ENCODE data around the gene LIN7B.
"Not testable (repeated sequence)": the region's sequence is repeated elsewhere in the genome, so short reads cannot be mapped to it uniquely, and the experiment has no call there.

LIN7B gene

DNA sequence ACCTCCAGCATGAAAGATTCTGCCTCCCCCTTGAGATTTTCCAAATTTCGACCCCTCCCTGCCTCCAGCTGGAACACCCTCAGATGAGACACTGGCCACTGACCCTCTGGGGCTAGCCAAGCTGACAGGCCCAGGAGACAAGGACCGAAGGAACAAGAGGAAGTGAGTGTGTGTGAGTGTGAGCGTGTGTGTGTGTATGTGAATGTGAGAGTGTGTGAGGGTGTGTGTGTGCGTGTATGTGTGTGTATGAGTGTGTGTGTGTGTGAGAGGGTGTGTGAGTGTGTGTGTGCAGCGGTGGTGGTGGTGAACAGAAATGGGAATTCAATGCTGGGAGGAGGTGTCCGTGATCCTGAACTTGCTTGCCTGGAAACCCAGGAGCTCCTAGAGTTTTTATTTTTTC lies 27.2 kb downstream of the LIN7B start:
- Histone ChIP-seq H3K4me3 (ENCODE audit: low read depth in 1 of 2, low read length in 2 of 2) (no peak overlapping the region), H3K27me3 (ENCODE audit: control insufficient read depth in 1 of 2, insufficient read depth in 2 of 2, low read length in 2 of 2) (no peaks in the 10 kb centered on the region), H3K9ac (ENCODE audit: low read length) (no peak overlapping the region), H3K27ac (ENCODE audit: low read depth, low read length) (no peak overlapping the region), H3K4me1 (ENCODE audit: insufficient read depth, low read length) (peaks cover 10% of the 10 kb centered on the region), H3K9me3 (ENCODE audit: low read length) (no peaks in the 10 kb centered on the region), H3K36me3 (ENCODE audit: insufficient read depth, low read length) (no peaks in the 10 kb centered on the region)

DNA sequence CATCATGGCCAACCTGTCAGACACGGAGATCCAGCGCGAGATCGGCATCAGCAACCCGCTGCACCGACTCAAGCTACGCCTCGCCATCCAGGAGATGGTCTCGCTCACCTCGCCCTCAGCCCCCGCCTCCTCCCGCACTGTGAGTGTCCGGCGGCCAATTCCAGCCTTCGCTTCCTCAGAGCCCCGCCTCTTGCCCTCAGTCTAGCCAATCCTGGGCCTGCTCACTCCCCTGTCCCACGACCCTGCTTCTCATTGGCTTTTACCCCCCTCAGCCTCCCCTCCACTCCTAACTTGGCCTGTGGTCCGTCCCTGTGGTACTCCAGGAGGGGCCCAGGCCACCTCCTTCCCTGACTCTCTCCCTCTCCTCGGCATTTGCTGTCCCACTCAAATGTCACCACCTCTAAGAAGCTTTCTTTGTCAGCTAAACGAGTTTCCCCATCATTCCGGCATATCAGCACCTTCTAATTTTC lies 28.7 kb downstream of the LIN7B start:
- H3K4me3 ChIP-seq (ENCODE audit: low read depth in 1 of 2, low read length in 2 of 2) = peak overlapping the region; percentile 52 to 66
- no peaks in the 10 kb centered on the region for H3K36me3 ChIP-seq (ENCODE audit: insufficient read depth, low read length)
- no peak overlapping the region for H3K27ac ChIP-seq (ENCODE audit: low read depth, low read length)
- peaks cover 10% of the 10 kb centered on the region for H3K4me1 ChIP-seq (ENCODE audit: insufficient read depth, low read length)
- no peaks in the 10 kb centered on the region for H3K9me3 ChIP-seq (ENCODE audit: low read length)
- H3K27me3 ChIP-seq (ENCODE audit: control insufficient read depth in 1 of 2, insufficient read depth in 2 of 2, low read length in 2 of 2) = no peaks in the 10 kb centered on the region
- no peak overlapping the region for H3K9ac ChIP-seq (ENCODE audit: low read length)

DNA sequence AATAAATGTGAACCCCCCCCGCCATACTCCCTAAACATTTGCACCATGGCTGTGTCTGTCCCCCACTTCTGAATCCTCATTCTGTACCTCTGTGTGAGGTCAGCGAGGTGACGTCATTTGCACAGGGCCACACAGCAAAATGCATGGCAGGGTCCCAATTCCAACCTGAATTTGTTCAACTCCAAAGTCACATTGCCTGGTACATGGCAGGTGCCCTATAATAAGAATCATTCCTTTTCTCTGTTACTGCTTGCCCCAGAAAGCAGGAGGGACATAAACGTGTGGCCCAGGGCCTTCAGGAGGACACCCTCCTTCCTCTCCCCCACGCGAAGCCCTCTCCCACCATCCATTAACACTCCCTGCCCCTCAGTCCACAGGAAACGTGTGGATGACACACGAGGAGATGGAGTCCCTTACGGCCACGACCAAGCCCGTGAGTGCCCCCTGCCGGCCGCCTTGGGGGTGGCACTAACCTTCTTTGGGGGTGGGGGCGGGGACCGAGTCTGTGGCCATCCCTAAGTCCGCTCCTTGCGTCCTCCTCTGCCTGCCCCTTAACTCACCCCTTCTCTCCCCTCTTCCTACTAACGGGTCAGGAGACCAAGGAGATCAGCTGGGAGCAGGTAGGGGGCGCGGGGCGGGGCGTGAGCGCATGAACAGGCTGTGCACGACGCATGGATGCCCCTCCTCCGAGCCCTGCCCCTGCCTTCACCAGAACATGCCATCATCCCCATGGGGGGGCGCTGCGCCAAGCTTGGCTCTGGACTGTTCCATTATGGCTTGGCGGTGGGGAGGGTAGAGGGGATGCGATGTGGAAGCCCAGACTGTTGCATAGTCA lies 31.6 kb downstream of the LIN7B start:
- Histone ChIP-seq H3K9me3 (ENCODE audit: low read length) (no peaks in the 10 kb centered on the region), H3K4me1 (ENCODE audit: insufficient read depth, low read length) (peaks cover 18% of the 10 kb centered on the region), H3K27ac (ENCODE audit: low read depth, low read length) (no peak overlapping the region), H3K4me3 (ENCODE audit: low read depth in 1 of 2, low read length in 2 of 2) (peak overlapping the region; percentile 3 to 15), H3K9ac (ENCODE audit: low read length) (no peak overlapping the region), H3K27me3 (ENCODE audit: control insufficient read depth in 1 of 2, insufficient read depth in 2 of 2, low read length in 2 of 2) (peaks cover 3 to 5% of the 10 kb centered on the region in 2 donors), H3K36me3 (ENCODE audit: insufficient read depth, low read length) (no peaks in the 10 kb centered on the region)

DNA sequence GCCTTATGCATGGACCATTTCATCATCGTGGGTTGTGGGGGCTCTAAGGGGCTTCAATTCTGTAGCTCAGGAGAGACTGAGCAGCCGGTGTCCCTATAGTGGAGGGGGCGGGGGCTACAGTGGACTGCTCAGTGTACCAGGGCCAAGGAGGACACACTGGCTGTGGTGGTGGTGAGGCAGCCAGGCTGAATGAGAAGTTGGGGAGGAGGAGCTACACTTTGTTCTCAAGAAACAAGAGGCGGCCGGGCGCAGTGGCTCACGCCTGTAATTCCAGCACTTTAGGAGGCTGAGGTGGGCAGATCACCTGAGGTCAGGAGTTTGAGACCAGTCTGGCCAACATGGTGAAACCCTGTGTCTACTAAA lies 32.2 kb downstream of the LIN7B start:
- H3K4me1 ChIP-seq (ENCODE audit: insufficient read depth, low read length) = peaks cover 22% of the 10 kb centered on the region
- H3K9me3 ChIP-seq (ENCODE audit: low read length); H3K27ac ChIP-seq (ENCODE audit: low read depth, low read length); H3K36me3 ChIP-seq (ENCODE audit: insufficient read depth, low read length); H3K9ac ChIP-seq (ENCODE audit: low read length); H3K4me3 ChIP-seq (ENCODE audit: low read depth in 1 of 2, low read length in 2 of 2); H3K27me3 ChIP-seq (ENCODE audit: control insufficient read depth in 1 of 2, insufficient read depth in 2 of 2, low read length in 2 of 2): not testable (repeated sequence)

DNA sequence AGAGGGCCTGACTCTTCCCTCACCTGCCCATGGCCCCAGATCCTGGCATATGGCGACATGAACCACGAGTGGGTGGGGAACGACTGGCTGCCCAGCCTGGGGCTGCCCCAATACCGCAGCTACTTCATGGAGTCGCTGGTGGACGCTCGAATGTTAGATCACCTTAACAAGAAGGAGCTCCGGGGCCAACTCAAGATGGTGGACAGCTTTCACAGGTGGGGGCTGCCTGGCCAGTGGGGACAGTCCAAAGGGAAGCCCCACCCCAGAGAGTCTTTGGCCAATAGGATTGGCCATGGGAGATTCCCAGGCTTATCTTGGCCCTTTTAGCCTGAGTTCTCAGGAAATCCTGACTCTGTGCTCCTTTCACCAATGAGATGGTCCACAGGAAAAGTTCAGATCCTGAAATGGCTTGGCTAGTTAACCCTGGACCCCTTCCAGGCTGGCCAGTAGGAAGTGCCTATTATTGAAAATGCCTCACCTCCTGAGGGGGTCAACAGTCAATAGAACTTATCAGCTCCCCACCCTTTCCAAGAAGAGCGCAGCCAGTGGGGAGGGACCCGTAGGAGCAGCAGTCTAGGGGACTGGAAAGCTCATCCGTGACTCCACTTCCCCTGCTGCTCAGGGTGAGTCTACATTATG lies 34.0 kb downstream of the LIN7B start:
- Histone ChIP-seq H3K4me1 (ENCODE audit: insufficient read depth, low read length) (peaks cover 25% of the 10 kb centered on the region), H3K9me3 (ENCODE audit: low read length) (no peaks in the 10 kb centered on the region), H3K4me3 (ENCODE audit: low read depth in 1 of 2, low read length in 2 of 2) (peak overlapping the region in 1 of 2 donors; percentile 72), H3K27me3 (ENCODE audit: control insufficient read depth in 1 of 2, insufficient read depth in 2 of 2, low read length in 2 of 2) (peaks cover 3 to 5% of the 10 kb centered on the region in 2 donors), H3K36me3 (ENCODE audit: insufficient read depth, low read length) (no peaks in the 10 kb centered on the region), H3K27ac (ENCODE audit: low read depth, low read length) (no peak overlapping the region), H3K9ac (ENCODE audit: low read length) (no peak overlapping the region)

DNA sequence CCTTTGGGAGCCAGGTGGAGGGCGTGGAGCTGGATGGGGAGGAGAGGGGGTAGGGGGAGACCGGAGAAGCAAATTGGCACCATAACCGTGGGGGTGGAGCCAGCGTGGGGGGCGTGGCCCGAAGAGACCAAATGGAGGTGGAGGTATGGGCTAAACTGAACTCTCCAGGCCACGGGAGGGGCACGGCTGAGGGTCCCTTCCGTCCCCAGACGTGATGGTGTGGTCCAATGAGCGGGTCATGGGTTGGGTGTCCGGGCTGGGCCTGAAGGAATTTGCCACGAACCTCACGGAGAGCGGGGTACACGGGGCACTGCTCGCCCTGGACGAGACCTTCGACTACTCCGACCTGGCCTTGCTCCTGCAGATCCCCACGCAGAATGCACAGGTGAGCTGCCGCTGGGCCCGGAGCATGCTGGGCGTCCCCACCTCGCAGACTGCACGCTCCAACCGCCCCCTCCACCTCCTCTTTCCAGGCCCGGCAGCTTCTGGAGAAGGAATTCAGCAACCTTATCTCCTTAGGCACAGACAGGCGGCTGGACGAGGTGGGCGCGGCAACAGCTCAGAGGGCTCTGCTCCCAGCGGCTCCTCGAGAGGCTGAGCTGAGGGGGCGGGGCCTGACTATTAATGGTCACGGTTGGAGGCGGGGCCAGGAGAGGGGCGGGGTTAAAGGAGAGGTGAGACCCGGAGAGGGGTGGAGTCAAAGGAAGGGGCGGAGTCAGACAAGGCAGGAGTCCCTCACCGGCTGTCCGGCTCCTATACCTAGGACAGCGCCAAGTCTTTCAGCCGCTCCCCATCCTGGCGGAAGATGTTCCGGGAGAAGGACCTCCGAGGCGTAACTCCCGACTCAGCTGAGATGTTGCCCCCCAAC lies 34.8 kb downstream of the LIN7B start:
- Histone ChIP-seq H3K27ac (ENCODE audit: low read depth, low read length) (peak overlapping the region; percentile 75), H3K4me3 (ENCODE audit: low read depth in 1 of 2, low read length in 2 of 2) (peak overlapping the region; percentile 72 to 80), H3K4me1 (ENCODE audit: insufficient read depth, low read length) (peaks cover 25% of the 10 kb centered on the region), H3K36me3 (ENCODE audit: insufficient read depth, low read length) (no peaks in the 10 kb centered on the region), H3K9me3 (ENCODE audit: low read length) (no peaks in the 10 kb centered on the region), H3K9ac (ENCODE audit: low read length) (no peak overlapping the region), H3K27me3 (ENCODE audit: control insufficient read depth in 1 of 2, insufficient read depth in 2 of 2, low read length in 2 of 2) (peaks cover 3 to 5% of the 10 kb centered on the region in 2 donors)

DNA sequence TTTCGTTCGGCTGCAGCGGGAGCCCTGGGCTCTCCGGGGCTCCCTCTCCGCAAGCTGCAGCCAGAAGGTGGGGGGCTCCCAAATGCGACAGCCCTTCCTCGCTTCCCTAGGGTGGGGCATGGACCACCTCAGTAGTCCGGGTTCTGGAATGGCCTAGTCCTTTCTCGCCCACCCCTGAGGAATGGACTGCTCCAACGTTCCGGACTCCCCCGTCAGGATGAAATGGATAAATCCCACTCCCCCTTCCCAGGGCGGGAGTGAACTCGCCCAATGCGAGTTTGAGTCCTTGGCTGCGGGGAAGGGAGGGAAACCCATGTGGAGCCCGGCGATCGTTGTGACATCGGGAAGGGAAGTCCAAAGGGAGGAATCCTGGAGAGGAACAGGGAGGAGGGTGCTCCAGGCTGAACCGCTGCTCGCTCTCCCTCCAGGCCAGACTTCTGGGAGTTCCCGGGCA lies 35.5 kb downstream of the LIN7B start:
- no peaks in the 10 kb centered on the region for H3K9me3 ChIP-seq (ENCODE audit: low read length)
- peak overlapping the region; percentile 75 for H3K27ac ChIP-seq (ENCODE audit: low read depth, low read length)
- H3K4me1 ChIP-seq (ENCODE audit: insufficient read depth, low read length) = peaks cover 25% of the 10 kb centered on the region
- H3K36me3 ChIP-seq (ENCODE audit: insufficient read depth, low read length) = no peaks in the 10 kb centered on the region
- H3K4me3 ChIP-seq (ENCODE audit: low read depth in 1 of 2, low read length in 2 of 2) = peak overlapping the region; percentile 72 to 80
- H3K9ac ChIP-seq (ENCODE audit: low read length) = no peak overlapping the region
- peaks cover 3 to 5% of the 10 kb centered on the region in 2 donors for H3K27me3 ChIP-seq (ENCODE audit: control insufficient read depth in 1 of 2, insufficient read depth in 2 of 2, low read length in 2 of 2)

DNA sequence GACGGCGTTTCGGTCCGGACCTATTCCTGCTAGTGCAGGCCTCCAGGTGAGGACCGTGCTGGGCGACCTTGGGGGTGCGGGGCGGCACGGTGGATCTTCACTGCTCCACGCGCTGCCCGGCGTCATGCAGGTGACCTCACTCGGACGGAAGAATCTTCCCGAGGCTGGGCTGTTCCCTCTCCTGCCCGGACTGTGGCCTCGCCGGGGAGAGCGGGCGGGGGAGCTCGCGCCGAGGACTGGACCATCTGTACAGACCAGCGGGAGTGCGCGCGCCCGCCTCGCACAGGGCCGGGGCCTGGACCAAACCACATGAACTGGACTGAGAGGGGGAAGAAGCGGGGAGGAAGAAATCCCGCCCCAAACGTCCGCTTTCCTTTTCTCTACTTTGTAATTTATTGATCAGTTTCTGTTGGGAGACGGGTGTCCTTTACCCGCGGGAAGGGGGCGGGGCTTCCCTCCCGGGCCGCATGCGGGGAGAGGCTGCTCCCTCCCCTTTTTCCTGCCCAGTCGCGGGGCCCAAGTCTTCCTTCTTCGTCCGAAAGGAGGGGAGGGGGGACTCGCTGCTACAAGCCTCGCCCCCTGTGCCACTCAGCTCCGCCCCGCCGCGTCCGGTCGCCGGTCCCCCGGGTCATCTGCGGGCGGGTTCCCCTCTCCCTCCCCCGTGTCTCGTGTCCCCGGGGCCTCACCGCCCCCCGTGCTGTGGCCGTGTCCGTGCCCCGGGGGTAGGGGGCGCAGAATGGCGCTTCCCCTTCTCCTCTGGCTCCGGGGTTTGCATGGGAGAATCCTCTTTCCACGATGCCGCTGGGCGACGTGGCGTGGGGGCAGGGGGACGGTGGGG lies 36.2 kb downstream of the LIN7B start:
- Histone ChIP-seq H3K9ac (ENCODE audit: low read length) (peak overlapping the region; percentile 27), H3K4me1 (ENCODE audit: insufficient read depth, low read length) (peaks cover 25% of the 10 kb centered on the region), H3K27me3 (ENCODE audit: control insufficient read depth in 1 of 2, insufficient read depth in 2 of 2, low read length in 2 of 2) (peaks cover 3 to 5% of the 10 kb centered on the region in 2 donors), H3K27ac (ENCODE audit: low read depth, low read length) (peak overlapping the region; percentile 75), H3K36me3 (ENCODE audit: insufficient read depth, low read length) (no peaks in the 10 kb centered on the region), H3K9me3 (ENCODE audit: low read length) (no peaks in the 10 kb centered on the region), H3K4me3 (ENCODE audit: low read depth in 1 of 2, low read length in 2 of 2) (peak overlapping the region; percentile 72 to 80)

DNA sequence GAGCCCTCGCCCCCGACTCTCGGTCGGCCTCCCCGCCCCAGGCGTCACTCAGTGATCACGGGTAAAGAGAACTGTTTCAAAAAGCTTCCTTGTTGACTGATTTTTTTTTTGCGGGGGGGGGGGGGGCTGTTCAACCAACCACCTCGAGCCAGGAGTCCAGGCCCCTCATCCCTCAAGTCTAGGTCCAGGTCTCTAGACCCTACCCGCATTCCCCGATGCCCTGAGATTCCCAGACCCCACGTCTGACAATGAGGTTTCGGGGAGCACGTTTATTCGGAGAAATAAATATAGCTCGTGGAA lies 36.7 kb downstream of the LIN7B start:
- no peak overlapping the region for H3K27ac ChIP-seq (ENCODE audit: low read depth, low read length)
- peaks cover 3 to 5% of the 10 kb centered on the region in 2 donors for H3K27me3 ChIP-seq (ENCODE audit: control insufficient read depth in 1 of 2, insufficient read depth in 2 of 2, low read length in 2 of 2)
- no peaks in the 10 kb centered on the region for H3K9me3 ChIP-seq (ENCODE audit: low read length)
- H3K9ac ChIP-seq (ENCODE audit: low read length) = no peak overlapping the region
- H3K4me3 ChIP-seq (ENCODE audit: low read depth in 1 of 2, low read length in 2 of 2) = peak overlapping the region; percentile 72 to 80
- H3K36me3 ChIP-seq (ENCODE audit: insufficient read depth, low read length) = no peaks in the 10 kb centered on the region
- peaks cover 19% of the 10 kb centered on the region for H3K4me1 ChIP-seq (ENCODE audit: insufficient read depth, low read length)

DNA sequence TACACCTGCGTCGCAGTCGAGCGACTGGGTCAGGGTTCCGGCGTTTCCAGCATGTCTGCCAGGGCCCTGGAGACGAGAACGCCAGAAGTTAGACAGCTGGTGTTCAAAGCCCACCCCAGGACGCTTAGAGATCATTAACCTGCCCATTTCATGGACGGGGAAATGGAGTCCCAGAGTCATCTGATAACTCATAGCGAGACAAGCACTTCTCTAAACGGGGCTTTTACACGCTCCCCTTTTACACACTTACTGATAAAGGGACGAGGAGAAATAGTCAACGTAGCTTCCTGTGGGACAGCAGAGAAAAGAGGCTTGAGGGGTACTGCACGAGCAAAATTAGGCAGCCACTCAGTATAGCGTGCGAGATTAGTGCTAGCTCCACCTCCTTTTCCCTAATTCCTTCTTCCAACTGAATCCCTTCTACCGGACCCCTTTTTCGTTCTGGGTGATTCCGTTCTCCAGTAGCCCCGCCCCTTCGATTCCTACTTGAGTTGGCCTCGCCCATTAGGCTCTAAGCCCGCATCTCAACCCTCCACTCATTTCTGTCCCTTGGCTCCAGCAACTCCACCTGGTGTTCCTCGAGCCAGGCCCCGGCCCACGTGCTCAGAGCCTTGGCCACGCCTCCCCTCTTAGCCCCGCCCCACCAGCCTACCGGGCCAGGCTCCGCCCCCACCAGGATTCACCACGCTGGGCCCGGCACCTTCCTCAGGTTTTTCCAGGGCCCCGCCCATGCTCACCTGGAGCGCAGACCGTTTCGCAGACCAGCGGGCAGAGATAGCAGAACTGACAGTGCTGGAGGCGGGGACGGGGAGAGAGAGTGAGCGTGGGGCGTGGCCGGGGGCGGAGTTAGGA lies 37.3 kb downstream of the LIN7B start:
- Histone ChIP-seq H3K4me3 (ENCODE audit: low read depth in 1 of 2, low read length in 2 of 2) (peak overlapping the region in 1 of 2 donors; percentile 72), H3K36me3 (ENCODE audit: insufficient read depth, low read length) (no peaks in the 10 kb centered on the region), H3K9ac (ENCODE audit: low read length) (no peak overlapping the region), H3K27me3 (ENCODE audit: control insufficient read depth in 1 of 2, insufficient read depth in 2 of 2, low read length in 2 of 2) (peaks cover 3 to 5% of the 10 kb centered on the region in 2 donors), H3K4me1 (ENCODE audit: insufficient read depth, low read length) (peaks cover 15% of the 10 kb centered on the region), H3K27ac (ENCODE audit: low read depth, low read length) (no peak overlapping the region), H3K9me3 (ENCODE audit: low read length) (no peaks in the 10 kb centered on the region)
